Ovary (tissue), 9 donors: ENCODE data around the gene CFAP61. TPM values are rescaled to one million over a fixed set of nuclear protein-coding genes. Genes with fewer than 3 reads are reported as not detected.

Experiments
- DNase-seq, 5 donors: peaks; one replicate each; pipeline ENCODE4 v3.0.0-alpha.2; 2019 to 2020
- H3K27ac ChIP-seq, 2 donors: fragments of 200-600 bp; one replicate each; pipeline versions ENCODE4 v1.5.1 to v1.8.0; 2019 to 2022
- H3K27me3 ChIP-seq: fragments of 200-600 bp; one replicate; pipeline ENCODE4 v1.8.0; 2022
- H3K36me3 ChIP-seq: fragments of 200-600 bp; sonication (generic); one replicate; pipeline ENCODE4 v1.5.1; 2019
- H3K4me1 ChIP-seq: one replicate; pipeline ENCODE4 v1.8.1; 2013; ENCODE audit warnings: mild to moderate bottlenecking, moderate library complexity; ENCODE audit not compliant: insufficient read depth
- H3K4me3 ChIP-seq: fragments of 200-600 bp; sonication (generic); one replicate; pipeline ENCODE4 v1.5.1; 2017
- H3K9me3 ChIP-seq, 2 donors: fragments of 200-600 bp in 1 of 2; sonication (generic) in 1 of 2; one replicate each; pipeline versions ENCODE4 v1.5.1 to v1.8.1; 2013 to 2019; ENCODE audit warnings: mild to moderate bottlenecking in 1 of 2, moderate library complexity in 1 of 2
- EP300 ChIP-seq: sonication (generic); formaldehyde crosslinking; IDR thresholded peaks from one replicate; pipeline ENCODE4 v1.6.1; 2017; ENCODE audit warnings: antibody characterized with exemption
- POLR2A ChIP-seq: fragments of 450-650 bp; IDR thresholded peaks from one replicate; pipeline ENCODE4 v1.6.1; 2017; ENCODE audit warnings: antibody characterized with exemption, mild to moderate bottlenecking, moderate library complexity
- WGBS, 3 donors: extraction: QIAGEN DNeasy Blood & Tissue Kit in 1 of 3; methylation state at CpG; one replicate each; pipeline versions ENCODE4 v1.1.5 to v1.1.7; 2013 to 2017; 5-methylcytosine and 5-hydroxymethylcytosine counted together
- intact Hi-C, 4 donors: fragments of 100-400 bp; cut with DNase I; formaldehyde crosslinking; loops; one replicate each; pipeline versions ENCODE4 v1.11.0 to v1.15.1; 2022 to 2023
- polyA plus RNA-seq, 2 donors: library from polyadenylated mRNA; stranded (reverse); fragments of 200-250 nt in 1 of 2; fragments of 350-450 nt in 1 of 2; fragmentation: Illumina TruSeq in 1 of 2; extraction: RNeasy Lipid Tissue Mini Kit (QIAGEN cat#74804) in 1 of 2; gene quantifications; one replicate each; pipeline ENCODE4 v1.2.3, GENCODE V29; 2013 to 2014
- total RNA-seq, 7 donors: library from RNA; depleted of rRNA in 2 of 7; stranded (reverse); fragments of >200 nt in 2 of 7; fragmentation: NEBNext Ultra II Directional in 3 of 7; extraction: Animal tissue kit (Norgen Biotek cat#: 25700) in 3 of 7; gene quantifications; one replicate each; pipeline versions ENCODE4 v1.1.0 to v1.2.4, GENCODE V29; 2016 to 2023
- TF ChIP-seq, protein P1 (sequence below), 3 donors: fragments of 450-650 bp in 2 of 3; fragments of 200-600 bp in 1 of 3; IDR thresholded peaks; one replicate each; pipeline versions ENCODE4 v1.5.1 to v1.8.0; 2016 to 2022; ENCODE audit warnings: antibody characterized with exemption in 3 of 3, mild to moderate bottlenecking in 1 of 3
- donor health status: DM: no; HTN: no; CAD: no; lungs with moderate emphysema.
- donor health status: DM: no; HTN: no; CAD: no.
- donor health status: Bipolar disorder and iron deficiency.
- donor health status: DM: yes; HTN: yes; CAD: no.
- donor health status: DM: no; HTN: no; CAD: no.
- donor health status: DM: yes; HTN: yes; CAD: no.

CFAP61 gene
- total and polyA plus RNA-seq, 9 donors, result 0.12 to 13.1 (median 0.96) TPM; not detected in 1

DNA sequence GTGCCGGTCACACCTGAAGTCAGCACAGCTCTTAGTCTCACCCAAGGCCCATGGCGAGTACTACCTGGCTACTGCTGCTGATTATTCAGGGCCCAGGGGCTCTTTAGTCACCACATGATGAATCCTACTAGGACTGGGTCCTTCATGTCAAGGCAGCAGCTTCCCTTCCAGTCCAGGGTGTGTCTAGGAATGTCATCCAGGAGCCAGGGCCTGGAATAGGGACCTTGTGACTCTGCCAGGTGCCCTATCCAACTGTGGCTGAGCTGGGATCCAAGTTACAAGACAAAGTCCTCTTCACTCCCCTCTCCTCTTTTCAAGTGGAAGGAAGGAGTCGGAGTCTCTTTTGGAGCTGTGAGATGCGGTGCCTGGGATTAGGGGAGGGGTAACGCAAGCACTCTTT, 85.5 kb downstream of the CFAP61 start:
- WGBS, 3 donors, result 93 to 97% (median 94%) methylated on average over 5 of the region's 5 CpGs

DNA sequence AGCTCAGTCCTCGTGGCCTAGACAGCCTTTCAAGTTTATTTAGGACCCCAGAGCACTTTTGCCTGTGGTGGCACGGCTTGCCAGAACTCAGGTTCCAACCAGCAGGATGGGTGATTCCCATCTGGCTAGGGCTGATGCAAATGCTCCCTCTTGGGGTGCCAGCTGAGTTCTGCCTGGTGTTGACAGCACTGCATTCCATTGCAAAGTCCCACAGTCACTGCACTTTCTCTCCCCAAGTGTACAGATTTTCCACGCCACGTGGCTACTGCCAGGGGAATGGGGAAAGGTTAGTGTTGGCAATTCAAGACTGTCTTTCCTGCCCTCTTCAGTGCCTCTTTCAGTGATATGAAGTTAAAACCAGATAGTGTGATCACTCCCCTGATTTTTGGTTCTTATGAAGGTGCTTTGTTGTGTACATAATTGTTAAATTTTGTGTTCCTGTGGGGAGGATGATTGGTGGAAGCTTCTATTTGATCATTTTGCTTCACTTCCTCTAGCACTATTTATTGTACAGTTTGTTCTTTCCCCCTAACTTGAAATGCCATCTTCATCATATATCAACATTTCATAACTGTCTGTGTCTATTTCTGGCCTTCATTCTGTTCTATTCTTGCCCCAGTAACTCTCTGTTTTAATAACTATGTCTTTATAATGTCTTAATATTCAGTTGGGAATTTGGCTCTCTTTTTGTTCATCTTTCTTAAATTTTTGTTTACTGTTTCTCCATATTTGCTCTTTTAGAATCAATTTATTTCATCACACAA, 86.2 kb downstream of the CFAP61 start:
- no peak for TF ChIP-seq EP300
- TF ChIP-seq POLR2A, result no peak
- TF ChIP-seq, protein P1, sequence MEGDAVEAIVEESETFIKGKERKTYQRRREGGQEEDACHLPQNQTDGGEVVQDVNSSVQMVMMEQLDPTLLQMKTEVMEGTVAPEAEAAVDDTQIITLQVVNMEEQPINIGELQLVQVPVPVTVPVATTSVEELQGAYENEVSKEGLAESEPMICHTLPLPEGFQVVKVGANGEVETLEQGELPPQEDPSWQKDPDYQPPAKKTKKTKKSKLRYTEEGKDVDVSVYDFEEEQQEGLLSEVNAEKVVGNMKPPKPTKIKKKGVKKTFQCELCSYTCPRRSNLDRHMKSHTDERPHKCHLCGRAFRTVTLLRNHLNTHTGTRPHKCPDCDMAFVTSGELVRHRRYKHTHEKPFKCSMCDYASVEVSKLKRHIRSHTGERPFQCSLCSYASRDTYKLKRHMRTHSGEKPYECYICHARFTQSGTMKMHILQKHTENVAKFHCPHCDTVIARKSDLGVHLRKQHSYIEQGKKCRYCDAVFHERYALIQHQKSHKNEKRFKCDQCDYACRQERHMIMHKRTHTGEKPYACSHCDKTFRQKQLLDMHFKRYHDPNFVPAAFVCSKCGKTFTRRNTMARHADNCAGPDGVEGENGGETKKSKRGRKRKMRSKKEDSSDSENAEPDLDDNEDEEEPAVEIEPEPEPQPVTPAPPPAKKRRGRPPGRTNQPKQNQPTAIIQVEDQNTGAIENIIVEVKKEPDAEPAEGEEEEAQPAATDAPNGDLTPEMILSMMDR (IDR thresholded peaks at IDR 0.05), result no peak
- no peak for DNase-seq
- no peak overlapping the region for H3K4me3 ChIP-seq
- H3K27ac ChIP-seq, result no peak overlapping the region
- H3K9me3 ChIP-seq, result peaks cover 0 to 3% of the 10 kb centered on the region in 2 donors
- WGBS, 3 donors, result 64 to 70% (median 68%) methylated on average over 4 of the region's 4 CpGs
- H3K27me3 ChIP-seq, result no peaks in the 10 kb centered on the region
- intact Hi-C loops, result no loop called here
- H3K4me1 ChIP-seq, result no peaks in the 10 kb centered on the region
- no peaks in the 10 kb centered on the region for H3K36me3 ChIP-seq

More for the DNA sequence above, 85.5 kb downstream of the CFAP61 start:
- H3K36me3 ChIP-seq, result no peaks in the 10 kb centered on the region
- H3K4me1 ChIP-seq, result no peaks in the 10 kb centered on the region
- H3K4me3 ChIP-seq, result no peak overlapping the region
- peaks cover 0 to 3% of the 10 kb centered on the region in 2 donors for H3K9me3 ChIP-seq
- TF ChIP-seq POLR2A, result no peak
- TF ChIP-seq EP300, result no peak
- TF ChIP-seq, protein P1 (IDR thresholded peaks at IDR 0.05), result no peak
- DNase-seq, result no peak
- no peaks in the 10 kb centered on the region for H3K27me3 ChIP-seq
- intact Hi-C loops, result no loop called here
- H3K27ac ChIP-seq, result no peak overlapping the region

DNA sequence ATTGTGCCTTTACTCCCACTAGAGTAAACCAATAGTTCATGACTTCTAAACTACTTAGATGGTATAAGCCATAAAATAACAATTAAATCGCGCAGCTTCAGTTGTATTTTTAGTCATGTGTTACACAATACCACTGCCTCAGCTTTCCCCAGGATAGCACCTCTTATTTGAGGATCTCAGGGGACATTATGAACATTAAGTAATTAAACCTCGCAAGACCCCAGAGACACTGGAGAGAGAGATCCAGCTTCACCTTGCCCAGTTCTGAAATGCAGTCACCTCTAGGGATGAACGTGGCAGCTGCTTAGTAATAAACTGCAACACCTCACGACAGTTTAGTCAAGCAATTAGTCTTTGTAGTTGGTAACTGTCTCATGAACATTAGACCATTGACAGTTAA, 87.1 kb downstream of the CFAP61 start:
- H3K4me3 ChIP-seq, result no peak overlapping the region
- WGBS, 3 donors, result 50 to 58% (median 56%) methylated on average over 5 of the region's 5 CpGs
- DNase-seq, result no peak
- intact Hi-C loops, result no loop called here
- H3K27me3 ChIP-seq, result no peaks in the 10 kb centered on the region
- no peaks in the 10 kb centered on the region for H3K9me3 ChIP-seq
- H3K4me1 ChIP-seq, result no peaks in the 10 kb centered on the region
- H3K27ac ChIP-seq, result no peak overlapping the region
- TF ChIP-seq, protein P1 (IDR thresholded peaks at IDR 0.05), result no peak
- TF ChIP-seq POLR2A (no peak), EP300 (no peak)
- no peaks in the 10 kb centered on the region for H3K36me3 ChIP-seq

DNA sequence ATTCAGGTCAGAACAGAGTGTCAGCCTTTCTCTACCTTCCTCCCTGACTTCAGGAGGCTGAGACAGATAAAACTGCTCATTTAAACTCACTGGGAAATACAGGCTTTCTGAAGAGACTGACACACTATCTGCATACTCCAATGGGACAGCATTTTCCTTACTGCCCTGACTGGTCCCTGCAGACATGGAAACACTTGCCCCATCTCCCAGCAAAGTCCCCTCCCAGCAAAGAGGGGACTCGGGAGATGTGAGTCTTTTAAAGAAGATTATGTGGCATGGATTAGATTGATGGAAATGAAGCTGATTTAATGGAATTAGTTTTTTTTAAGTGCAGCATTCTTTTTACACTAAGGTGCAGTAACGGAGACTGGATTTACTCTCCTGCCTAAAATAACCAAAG, 90.8 kb downstream of the CFAP61 start:
- 66 to 71% (median 68%) methylated on average over 2 of the region's 2 CpGs for WGBS, 3 donors
- H3K4me1 ChIP-seq, result no peaks in the 10 kb centered on the region
- DNase-seq, result no peak
- TF ChIP-seq EP300, result no peak
- TF ChIP-seq POLR2A, result no peak
- TF ChIP-seq, protein P1 (IDR thresholded peaks at IDR 0.05), result no peak
- H3K27me3 ChIP-seq, result no peaks in the 10 kb centered on the region
- H3K27ac ChIP-seq, result no peak overlapping the region
- no peaks in the 10 kb centered on the region for H3K9me3 ChIP-seq
- intact Hi-C loops, result no loop called here
- no peak overlapping the region for H3K4me3 ChIP-seq
- no peaks in the 10 kb centered on the region for H3K36me3 ChIP-seq
